ENCODE results near the gene POLD1. TPM values are rescaled to one million over a fixed set of nuclear protein-coding genes. Genes with fewer than 3 reads are reported as not detected.
A peak's percentile ranks its signal among the peaks of the same experiment; 100 is the strongest.

Gene POLD1
- polyA plus RNA-seq, 3 donors, result 9.3 to 22.4 (median 15.6) TPM

- no peak for DNase-seq
- Histone ChIP-seq H4K20me1 (ENCODE audit: insufficient read depth, low read length) (no peaks in the 10 kb centered on the region), H3K4me2 (replicated peaks; ENCODE audit: extremely low read depth, low read length, poor library complexity, severe bottlenecking) (peak overlapping the region; percentile 73), H3K36me3 (replicated peaks in 1 of 2; ENCODE audit: control insufficient read depth in 1 of 2, insufficient read depth in 2 of 2, low read length in 2 of 2) (no peaks in the 10 kb centered on the region), H3K27me3 (ENCODE audit: control insufficient read depth in 2 of 2, insufficient read depth in 2 of 2, low read length in 2 of 2) (no peaks in the 10 kb centered on the region), H2AFZ (ENCODE audit: insufficient read depth, low read depth, low read length, poor library complexity, severe bottlenecking) (peak overlapping the region; percentile 75), H3K9ac (ENCODE audit: insufficient read depth, low read length, poor library complexity, severe bottlenecking) (peak overlapping the region; percentile 48), H3K9me3 (replicated peaks in 1 of 2; ENCODE audit: control insufficient read depth in 1 of 2, insufficient read depth in 1 of 2, low read length in 2 of 2) (no peaks in the 10 kb centered on the region), H3K4me3 (replicated peaks in 1 of 3; ENCODE audit: low read depth in 2 of 3, low read length in 3 of 3) (peak overlapping the region in 2 of 3 experiments; percentile 64 to 74), H3K79me2 (ENCODE audit: insufficient read depth, low read length) (no peaks in the 10 kb centered on the region), H3K27ac (ENCODE audit: low read depth in 1 of 2, low read length in 2 of 2) (peak overlapping the region; percentile 81 to 91), H3K4me1 (ENCODE audit: control insufficient read depth in 1 of 2, insufficient read depth in 2 of 2, low read length in 2 of 2) (peaks cover 24 to 33% of the 10 kb centered on the region in 2 donors)
- no peak for TF ChIP-seq CTCF (IDR thresholded peaks at IDR 0.05)
- peak overlapping the region in 3 of 7 donors; percentile 32 to 98 (median 92) for H3K27ac Mint-ChIP-seq
- H3K36me3 Mint-ChIP-seq, result peaks cover 0 to 2% of the 10 kb centered on the region in 2 donors
- peaks cover 32% of the 10 kb centered on the region for H3K4me1 Mint-ChIP-seq
- peaks cover 0 to 10% (median 4%) of the 10 kb centered on the region in 7 donors for H3K9me3 Mint-ChIP-seq
- H3K27me3 Mint-ChIP-seq (ENCODE audit: low read depth in 3 of 3), result peaks cover 3 to 21% (median 15%) of the 10 kb centered on the region in 3 donors
- 0% methylated on average over 3 of the region's 13 CpGs for WGBS (ENCODE audit: insufficient coverage)
- H3K4me3 Mint-ChIP-seq, result peak overlapping the region in 1 of 2 donors; percentile 86
- intact Hi-C loops (cut with micrococcal nuclease), result loop anchor here in 1 of 2 donors (1.0 to 5.0 kb wide), 3 partner anchors 105 to 426 kb away; no protein-coding TSS in a partner anchor
Measured at GRCh38 chr19:50356691-50357177, 27.4 kb upstream of the POLD1 start.

- H3K4me1 ChIP-seq (ENCODE audit: control insufficient read depth in 1 of 2, insufficient read depth in 2 of 2, low read length in 2 of 2), result peaks cover 24 to 35% of the 10 kb centered on the region in 2 donors
- intact Hi-C loops (cut with micrococcal nuclease), result loop anchor here in 1 of 2 donors (1.0 to 5.0 kb wide), 3 partner anchors 104 to 425 kb away; no protein-coding TSS in a partner anchor
Measured at GRCh38 chr19:50357178-50358100, 26.7 kb upstream of the POLD1 start.

More at GRCh38 chr19:50357178-50358100, 26.7 kb upstream of the POLD1 start:
- Histone ChIP-seq H3K36me3 (replicated peaks in 1 of 2; ENCODE audit: control insufficient read depth in 1 of 2, insufficient read depth in 2 of 2, low read length in 2 of 2) (no peaks in the 10 kb centered on the region), H3K79me2 (ENCODE audit: insufficient read depth, low read length) (no peaks in the 10 kb centered on the region), H2AFZ (ENCODE audit: insufficient read depth, low read depth, low read length, poor library complexity, severe bottlenecking) (peak overlapping the region; percentile 75), H3K4me3 (replicated peaks in 1 of 3; ENCODE audit: low read depth in 2 of 3, low read length in 3 of 3) (peak overlapping the region; percentile 61 to 74 (median 64)), H4K20me1 (ENCODE audit: insufficient read depth, low read length) (no peaks in the 10 kb centered on the region), H3K27me3 (ENCODE audit: control insufficient read depth in 2 of 2, insufficient read depth in 2 of 2, low read length in 2 of 2) (no peaks in the 10 kb centered on the region), H3K4me2 (replicated peaks; ENCODE audit: extremely low read depth, low read length, poor library complexity, severe bottlenecking) (peak overlapping the region; percentile 73), H3K27ac (ENCODE audit: low read depth in 1 of 2, low read length in 2 of 2) (peak overlapping the region; percentile 81 to 91), H3K9ac (ENCODE audit: insufficient read depth, low read length, poor library complexity, severe bottlenecking) (peak overlapping the region; percentile 48), H3K9me3 (replicated peaks in 1 of 2; ENCODE audit: control insufficient read depth in 1 of 2, insufficient read depth in 1 of 2, low read length in 2 of 2) (no peaks in the 10 kb centered on the region)
- H3K4me1 Mint-ChIP-seq, result peaks cover 36% of the 10 kb centered on the region
- peak overlapping the region; percentile 92 to 98 (median 97) for H3K27ac Mint-ChIP-seq
- H3K9me3 Mint-ChIP-seq, result peaks cover 0 to 10% (median 4%) of the 10 kb centered on the region in 7 donors
- peaks cover 3 to 20% (median 14%) of the 10 kb centered on the region in 3 donors for H3K27me3 Mint-ChIP-seq (ENCODE audit: low read depth in 3 of 3)
- TF ChIP-seq CTCF (IDR thresholded peaks at IDR 0.05), result peak; percentile 93
- peaks cover 0 to 2% of the 10 kb centered on the region in 2 donors for H3K36me3 Mint-ChIP-seq
- WGBS (ENCODE audit: insufficient coverage), result 6% methylated on average over 30 of the region's 54 CpGs
- H3K4me3 Mint-ChIP-seq, result peak overlapping the region; percentile 86 to 92
- peak; percentile 65 to 76 (median 66) for DNase-seq

Data from CD14-positive monocyte (primary cell).